HG02973 (cell line): Measurements from ENCODE around the gene CD300H.

Experiments used
- ATAC-seq: cut with Tn5 transposase; IDR thresholded peaks from one replicate; pipeline ENCODE4 v1.9.1; 2021; ENCODE audit warnings: moderate library complexity; ENCODE audit not compliant: unreplicated experiment

Gene CD300H

GRCh38 chr17:74552037-74552436 lies 15.3 kb downstream of the CD300H start:
- ATAC-seq, result no peak

GRCh38 chr17:74550602-74551001 lies 16.7 kb downstream of the CD300H start:
- no peak for ATAC-seq

DNA sequence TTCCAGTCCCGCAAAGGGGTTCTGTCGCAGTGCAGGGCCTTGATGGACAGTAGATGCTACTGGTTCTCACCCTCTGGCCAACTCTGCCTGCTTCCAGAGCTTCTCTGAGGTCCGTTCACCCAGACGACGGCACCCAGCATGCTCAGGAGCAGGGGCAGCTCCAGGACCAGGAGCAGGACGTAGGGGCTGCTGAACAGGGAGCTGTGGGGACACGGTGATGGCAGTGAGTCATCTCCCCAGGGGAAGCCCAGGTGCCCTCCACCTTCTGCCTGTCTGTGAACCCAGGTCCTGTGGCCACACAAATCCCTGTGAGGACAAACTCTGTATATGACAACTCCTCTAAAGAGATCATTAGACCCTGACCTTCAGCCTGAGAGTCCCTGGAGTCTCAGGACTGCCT lies 18.0 kb downstream of the CD300H start:
- ATAC-seq, result no peak

GRCh38 chr17:74547736-74548135 lies 19.6 kb downstream of the CD300H start:
- ATAC-seq, result no peak

GRCh38 chr17:74547264-74547663 lies 20.0 kb downstream of the CD300H start:
- ATAC-seq, result no peak

DNA sequence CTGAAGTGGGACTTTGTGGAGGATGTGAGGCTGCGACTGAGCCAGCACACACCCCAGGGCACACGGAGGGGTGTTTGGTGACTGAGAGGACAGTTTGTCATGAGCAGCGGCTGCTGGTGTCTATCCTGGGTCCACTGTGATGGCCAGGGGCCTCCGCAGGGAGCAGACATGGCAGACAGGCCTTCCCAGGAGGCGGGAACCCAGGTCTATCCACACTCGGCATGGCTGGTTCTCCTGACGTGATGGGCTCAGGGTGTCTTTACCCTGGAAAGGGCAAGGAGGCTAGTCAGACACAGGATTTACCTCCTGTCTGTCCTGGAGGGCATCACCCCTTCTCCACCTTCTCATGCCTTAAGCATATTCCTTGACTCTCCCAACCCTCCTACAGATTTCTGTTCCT lies 20.7 kb downstream of the CD300H start:
- no peak for ATAC-seq

GRCh38 chr17:74545843-74546230 lies 21.5 kb downstream of the CD300H start, which contains the start of gene CD300C:
CD300C (minus strand) TSS chr17:74546115; CDS start chr17:74545782, 333 bp downstream.
- ATAC-seq, result no peak

GRCh38 chr17:74544991-74545842 lies 22.1 kb downstream of the CD300H start:
- ATAC-seq, result no peak

GRCh38 chr17:74543891-74544760 lies 23.2 kb downstream of the CD300H start:
- no peak for ATAC-seq

DNA sequence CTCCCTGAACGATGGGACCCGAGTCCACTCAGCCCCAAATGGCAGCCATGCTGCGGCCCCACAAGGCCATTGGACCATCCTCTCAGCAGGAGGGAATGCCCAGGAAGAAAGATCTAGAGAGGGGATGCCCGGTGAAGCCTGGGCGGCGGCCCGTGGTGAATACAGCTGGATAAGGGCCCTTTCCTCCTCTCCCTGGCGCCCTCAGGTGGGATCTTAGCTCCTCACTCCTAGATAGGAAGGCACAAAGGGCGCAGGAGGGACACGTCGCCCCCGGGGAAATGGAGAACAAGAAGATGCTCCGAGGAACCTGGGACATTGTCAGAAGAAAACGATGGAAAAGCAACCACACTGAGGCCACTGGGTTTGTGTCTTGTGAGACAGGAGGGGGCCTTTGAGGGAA lies 23.9 kb downstream of the CD300H start:
- ATAC-seq, result no peak

- ATAC-seq, result no peak
These were observed 24.5 kb downstream of the CD300H start for GRCh38 chr17:74542727-74543383.

DNA sequence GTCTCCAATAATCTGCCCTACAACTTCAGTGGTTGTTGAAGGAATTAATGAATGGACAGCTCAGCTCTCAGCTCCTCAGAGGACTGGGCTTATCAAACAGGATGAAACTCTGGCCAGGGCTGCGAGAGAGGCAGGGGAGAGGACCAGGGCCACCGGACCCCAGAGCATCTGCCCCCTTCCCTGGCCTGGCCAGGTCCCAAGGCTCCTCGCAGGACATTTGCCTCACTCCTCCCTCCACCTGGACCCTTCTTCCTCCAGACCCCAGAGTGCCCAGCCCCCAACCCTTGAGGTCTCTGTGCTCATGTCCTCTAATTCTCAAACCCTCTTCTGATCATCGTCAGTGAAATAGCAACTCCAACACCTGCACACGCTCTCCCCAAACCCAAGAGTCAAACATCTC lies 25.1 kb downstream of the CD300H start:
- no peak for ATAC-seq

DNA sequence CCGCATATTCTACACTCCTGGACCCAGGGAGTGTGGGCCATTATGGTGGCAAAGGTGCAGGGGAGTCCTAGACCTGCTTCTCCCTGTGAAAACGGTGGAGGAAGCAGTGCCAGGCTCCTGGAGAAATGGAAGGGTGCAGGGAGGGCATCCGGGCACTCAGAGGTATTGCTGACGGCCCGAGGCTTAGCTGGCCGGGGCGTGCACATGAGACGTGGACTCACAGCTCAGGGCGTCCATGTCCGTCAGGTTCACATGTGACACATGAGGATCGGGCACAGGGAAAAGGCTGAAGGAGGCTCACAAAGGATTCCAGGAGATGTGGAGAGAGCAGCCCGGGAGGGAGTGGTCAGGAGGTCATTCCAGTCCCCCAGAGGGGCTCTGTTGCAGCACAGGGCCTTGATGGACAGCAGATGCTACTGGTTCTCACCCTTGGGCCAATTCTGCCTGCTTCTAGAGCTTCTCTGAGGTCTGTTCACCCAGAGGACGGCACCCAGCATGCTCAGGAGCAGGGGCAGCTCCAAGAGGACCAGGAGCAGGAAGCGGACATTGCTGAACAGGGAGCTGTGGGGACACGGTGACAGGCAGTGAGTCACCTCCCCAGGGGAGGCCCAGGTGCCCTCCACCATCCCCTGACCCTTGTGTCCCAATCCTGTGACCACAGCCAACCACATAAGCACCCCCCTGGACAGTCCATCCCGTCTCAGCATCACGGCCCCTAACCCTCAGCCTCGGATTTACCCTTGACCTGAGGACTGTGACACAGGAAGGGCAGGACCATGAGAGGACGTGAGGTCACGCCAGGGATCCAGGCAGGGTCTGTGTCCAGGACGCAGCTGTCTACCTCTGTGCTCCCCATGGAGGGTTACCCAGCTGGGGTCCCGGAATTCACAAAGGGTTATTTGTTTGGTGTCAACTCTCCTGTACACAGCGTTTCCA lies 25.9 kb downstream of the CD300H start:
- no peak for ATAC-seq

- ATAC-seq, result no peak
These were observed 28.0 kb downstream of the CD300H start for GRCh38 chr17:74539281-74539820.

DNA sequence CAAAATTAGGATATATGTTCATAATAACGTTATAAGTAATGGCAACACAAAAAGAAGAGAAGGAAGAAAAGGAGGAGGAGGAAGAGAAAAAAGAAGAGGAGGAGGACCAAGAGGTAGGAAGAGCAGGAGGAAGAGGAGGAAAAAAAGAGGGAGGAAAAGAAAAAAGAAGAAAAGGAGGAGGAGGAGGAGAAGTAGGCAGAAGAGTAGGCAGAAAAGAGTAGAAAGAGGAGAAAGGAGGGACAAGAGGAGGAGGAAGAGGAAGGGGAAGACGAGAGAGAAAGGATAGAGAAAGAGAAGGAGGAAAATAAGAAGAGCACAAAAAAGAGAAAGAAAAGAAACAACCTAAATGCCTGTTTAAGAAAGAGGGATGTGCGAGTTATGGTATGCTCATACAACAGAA lies 30.4 kb downstream of the CD300H start:
- ATAC-seq, result no peak

DNA sequence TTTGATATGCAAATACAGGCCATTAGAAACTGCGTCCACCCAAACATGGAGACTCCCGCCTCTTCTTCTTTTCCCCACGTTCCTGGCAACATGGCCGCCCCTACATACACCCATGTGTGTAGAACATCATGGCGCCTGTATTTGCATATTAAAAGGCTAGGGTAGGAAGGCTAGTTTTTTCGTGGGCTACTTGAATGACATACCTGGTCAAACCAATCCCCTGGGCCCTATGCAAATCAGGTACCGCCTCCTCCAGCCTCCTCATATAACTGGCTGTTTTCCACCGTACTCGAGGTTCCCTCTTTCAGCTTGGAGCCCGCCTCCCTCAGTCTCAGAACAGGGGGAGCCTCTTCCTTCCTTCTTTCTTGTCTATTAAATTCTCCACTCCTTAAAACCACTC lies 35.2 kb downstream of the CD300H start:
- no peak for ATAC-seq

GRCh38 chr17:74531231-74531761 lies 36.0 kb downstream of the CD300H start, which contains the start of gene CD300LB:
CD300LB (minus strand) TSS chr17:74531475; CDS start chr17:74531350, 125 bp downstream.
- ATAC-seq, result no peak

GRCh38 chr17:74530831-74531150 lies 36.5 kb downstream of the CD300H start:
- ATAC-seq, result no peak

GRCh38 chr17:74529243-74529642 lies 38.1 kb downstream of the CD300H start:
- ATAC-seq, result no peak
